SK-N-SH treated with all-trans-retinoic acid at 6 μM for 48 hours (cell line): ENCODE measurements around the gene EDN1.

Experiments
- ATAC-seq: fragments of 200-7000 bp; cut with Tn5 transposase; 3 replicates; pipeline ENCODE4 v1.9.1; 2020; ENCODE audit warnings: mild to moderate bottlenecking, moderate library complexity
- ARNTL ChIP-seq: fragments of 450-650 bp; formaldehyde crosslinking; IDR thresholded peaks from 2 replicates; pipeline ENCODE4 v1.5.0; 2020; ENCODE audit warnings: low read depth, mild to moderate bottlenecking, moderate library complexity, borderline replicate concordance
- BACH2 ChIP-seq: fragments of 250-450 bp; sonication (Bioruptor Pico); IDR thresholded peaks from 2 replicates; pipeline ENCODE4 v1.9.0; 2021; ENCODE audit warnings: mild to moderate bottlenecking, borderline replicate concordance
- CSDC2 ChIP-seq: fragments of 250-450 bp; sonication (Bioruptor Pico); IDR thresholded peaks from 2 replicates; pipeline ENCODE4 v1.5.0; 2020; ENCODE audit warnings: mild to moderate bottlenecking, moderate library complexity
- ESRRG ChIP-seq: fragments of 250-450 bp; sonication (Bioruptor Pico); IDR thresholded peaks from 2 replicates; pipeline ENCODE4 v1.6.1; 2021; ENCODE audit warnings: mild to moderate bottlenecking
- GLIS3 ChIP-seq: fragments of 250-450 bp; sonication (Bioruptor Pico); IDR thresholded peaks from 2 replicates; pipeline ENCODE4 v1.5.0; 2020; ENCODE audit warnings: mild to moderate bottlenecking, moderate library complexity
- ISL1 ChIP-seq: fragments of 250-450 bp; sonication (Bioruptor Pico); IDR thresholded peaks from 2 replicates; pipeline ENCODE4 v2.1.2; 2022; ENCODE audit warnings: mild to moderate bottlenecking, moderate library complexity
- OSR1 ChIP-seq: fragments of 250-450 bp; sonication (Bioruptor Pico); IDR thresholded peaks from 2 replicates; pipeline ENCODE4 v1.8.0; 2022; ENCODE audit warnings: moderate library complexity, mild to moderate bottlenecking, inconsistent platforms
- RARB ChIP-seq: fragments of 250-450 bp; sonication (Bioruptor Pico); IDR thresholded peaks from 2 replicates; pipeline ENCODE4 v1.8.0; 2021; ENCODE audit warnings: mild to moderate bottlenecking, moderate library complexity
- SNAI2 ChIP-seq: fragments of 250-450 bp; sonication (Bioruptor Pico); IDR thresholded peaks from 2 replicates; pipeline ENCODE4 v1.5.0; 2020; ENCODE audit warnings: mild to moderate bottlenecking, moderate library complexity
- TCF4 ChIP-seq: fragments of 250-450 bp; sonication (Bioruptor Pico); IDR thresholded peaks from 2 replicates; pipeline ENCODE4 v1.8.0; 2021; ENCODE audit warnings: mild to moderate bottlenecking, moderate library complexity, borderline replicate concordance
- TOX ChIP-seq: fragments of 250-450 bp; sonication (Bioruptor Pico); IDR thresholded peaks from 2 replicates; pipeline ENCODE4 v1.8.0; 2021; ENCODE audit warnings: mild to moderate bottlenecking, moderate library complexity, borderline replicate concordance
- ZC3H10 ChIP-seq: fragments of 250-450 bp; sonication (Bioruptor Pico); IDR thresholded peaks from 2 replicates; pipeline ENCODE4 v1.5.1; 2021; ENCODE audit warnings: mild to moderate bottlenecking, moderate library complexity
- ZFP30 ChIP-seq: fragments of 450-650 bp; formaldehyde crosslinking; IDR thresholded peaks from 2 replicates; pipeline ENCODE4 v1.5.0; 2022; ENCODE audit warnings: mild to moderate bottlenecking, moderate library complexity
- ZNF565 ChIP-seq: fragments of 450-650 bp; formaldehyde crosslinking; conservative IDR thresholded peaks from 2 replicates; pipeline ENCODE4 v1.5.0; 2020; ENCODE audit warnings: low read depth, mild to moderate bottlenecking, moderate library complexity
- ZNF70 ChIP-seq: fragments of 450-650 bp; formaldehyde crosslinking; IDR thresholded peaks from 2 replicates; pipeline ENCODE4 v1.5.0; 2020; ENCODE audit warnings: mild to moderate bottlenecking, moderate library complexity
- ZNF8 ChIP-seq: fragments of 450-650 bp; formaldehyde crosslinking; IDR thresholded peaks from 2 replicates; pipeline ENCODE4 v1.5.0; 2020; ENCODE audit warnings: mild to moderate bottlenecking, moderate library complexity
- TF ChIP-seq, protein P1 (sequence below): fragments of 250-450 bp; sonication (Bioruptor Pico); IDR thresholded peaks from 2 replicates; pipeline ENCODE4 v1.8.0; 2020; ENCODE audit warnings: mild to moderate bottlenecking, moderate library complexity, borderline replicate concordance
- TF ChIP-seq, protein P2 (sequence below): fragments of 250-450 bp; sonication (Bioruptor Pico); IDR thresholded peaks from 2 replicates; pipeline ENCODE4 v1.5.1; 2021; ENCODE audit warnings: mild to moderate bottlenecking, moderate library complexity
- TF ChIP-seq, protein P3 (sequence below): fragments of 250-450 bp; sonication (Bioruptor Pico); IDR thresholded peaks from 2 replicates; pipeline ENCODE4 v1.5.1; 2020; ENCODE audit warnings: low read depth, mild to moderate bottlenecking, moderate library complexity

EDN1 gene

DNA sequence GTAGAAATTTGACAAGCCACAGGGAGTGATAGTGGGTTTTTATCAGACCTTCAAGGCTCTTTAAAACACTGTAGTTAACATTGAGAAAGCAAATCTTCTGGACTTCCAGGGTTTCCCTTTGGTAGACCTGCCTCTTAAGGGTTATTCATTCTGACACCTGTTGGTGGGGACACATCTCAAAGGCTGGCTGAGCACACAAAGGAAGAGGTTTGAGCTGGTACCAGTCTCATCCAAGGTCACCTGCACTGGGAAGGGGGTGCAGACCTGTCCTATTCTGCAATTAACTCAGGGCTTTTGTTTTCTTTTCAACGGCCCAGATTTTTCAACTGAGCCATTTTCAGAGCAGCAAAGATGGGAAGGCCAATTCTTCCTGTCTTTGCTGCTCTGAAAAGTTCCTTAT lies 45.6 kb downstream of the EDN1 start (continued):
- TF ChIP-seq, protein P1, sequence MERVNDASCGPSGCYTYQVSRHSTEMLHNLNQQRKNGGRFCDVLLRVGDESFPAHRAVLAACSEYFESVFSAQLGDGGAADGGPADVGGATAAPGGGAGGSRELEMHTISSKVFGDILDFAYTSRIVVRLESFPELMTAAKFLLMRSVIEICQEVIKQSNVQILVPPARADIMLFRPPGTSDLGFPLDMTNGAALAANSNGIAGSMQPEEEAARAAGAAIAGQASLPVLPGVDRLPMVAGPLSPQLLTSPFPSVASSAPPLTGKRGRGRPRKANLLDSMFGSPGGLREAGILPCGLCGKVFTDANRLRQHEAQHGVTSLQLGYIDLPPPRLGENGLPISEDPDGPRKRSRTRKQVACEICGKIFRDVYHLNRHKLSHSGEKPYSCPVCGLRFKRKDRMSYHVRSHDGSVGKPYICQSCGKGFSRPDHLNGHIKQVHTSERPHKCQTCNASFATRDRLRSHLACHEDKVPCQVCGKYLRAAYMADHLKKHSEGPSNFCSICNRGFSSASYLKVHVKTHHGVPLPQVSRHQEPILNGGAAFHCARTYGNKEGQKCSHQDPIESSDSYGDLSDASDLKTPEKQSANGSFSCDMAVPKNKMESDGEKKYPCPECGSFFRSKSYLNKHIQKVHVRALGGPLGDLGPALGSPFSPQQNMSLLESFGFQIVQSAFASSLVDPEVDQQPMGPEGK (CRISPR knock-in tag) = no peak
- no peak for TF ChIP-seq ISL1 (CRISPR knock-in tag)
- no peak for TF ChIP-seq BACH2 (CRISPR knock-in tag)
- TF ChIP-seq ZNF8 = no peak
- TF ChIP-seq RARB (CRISPR knock-in tag) = no peak
- TF ChIP-seq OSR1 (CRISPR knock-in tag) = no peak
- TF ChIP-seq, protein P2, sequence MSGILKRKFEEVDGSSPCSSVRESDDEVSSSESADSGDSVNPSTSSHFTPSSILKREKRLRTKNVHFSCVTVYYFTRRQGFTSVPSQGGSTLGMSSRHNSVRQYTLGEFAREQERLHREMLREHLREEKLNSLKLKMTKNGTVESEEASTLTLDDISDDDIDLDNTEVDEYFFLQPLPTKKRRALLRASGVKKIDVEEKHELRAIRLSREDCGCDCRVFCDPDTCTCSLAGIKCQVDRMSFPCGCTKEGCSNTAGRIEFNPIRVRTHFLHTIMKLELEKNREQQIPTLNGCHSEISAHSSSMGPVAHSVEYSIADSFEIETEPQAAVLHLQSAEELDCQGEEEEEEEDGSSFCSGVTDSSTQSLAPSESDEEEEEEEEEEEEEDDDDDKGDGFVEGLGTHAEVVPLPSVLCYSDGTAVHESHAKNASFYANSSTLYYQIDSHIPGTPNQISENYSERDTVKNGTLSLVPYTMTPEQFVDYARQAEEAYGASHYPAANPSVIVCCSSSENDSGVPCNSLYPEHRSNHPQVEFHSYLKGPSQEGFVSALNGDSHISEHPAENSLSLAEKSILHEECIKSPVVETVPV = no peak
- no peak for TF ChIP-seq TCF4
- TF ChIP-seq, all 23 proteins: peak for 0

DNA sequence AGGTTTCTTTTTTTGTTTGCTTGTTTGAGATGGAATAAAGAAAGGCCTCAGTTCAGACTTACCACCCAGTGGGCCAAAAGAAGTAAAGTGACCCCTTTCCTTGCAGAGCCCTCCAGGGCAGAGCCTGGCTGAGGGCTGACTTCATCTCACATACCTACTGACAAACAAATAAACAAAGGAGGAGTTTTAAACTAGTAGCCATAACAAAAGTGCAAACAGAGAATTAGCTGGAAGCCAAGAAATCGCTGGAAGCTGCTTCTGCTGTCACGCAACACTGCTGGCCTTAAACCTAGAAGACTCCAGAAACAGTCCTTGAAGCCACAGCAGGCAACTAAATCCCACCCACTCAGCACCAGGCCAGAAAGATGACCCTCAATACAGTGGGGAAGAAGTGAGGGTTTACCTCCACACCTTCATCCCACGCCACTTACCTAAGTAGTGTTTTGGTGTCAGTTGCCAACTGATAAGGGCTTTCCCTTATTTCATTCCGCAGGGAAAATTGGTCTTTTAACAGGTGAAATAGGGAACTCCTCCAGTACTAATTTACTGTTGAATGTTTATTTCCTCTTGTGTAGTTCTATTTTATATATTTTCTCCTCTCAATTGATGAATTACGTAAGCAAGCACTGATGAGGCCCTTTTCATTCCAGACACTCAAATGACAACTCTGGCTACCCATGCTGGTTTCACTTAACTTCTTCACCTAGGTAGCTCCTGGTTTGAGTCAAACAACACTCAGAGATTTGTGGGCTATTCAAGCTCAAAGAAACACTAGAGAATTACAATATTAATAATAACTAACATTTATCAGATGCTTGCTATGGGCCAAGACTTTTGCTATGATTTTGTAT lies 46.2 kb downstream of the EDN1 start:
- ATAC-seq = no peak
- no peak for TF ChIP-seq SNAI2
- TF ChIP-seq, protein P2 = no peak
- no peak for TF ChIP-seq ZC3H10
- TF ChIP-seq TOX (CRISPR knock-in tag) = no peak
- TF ChIP-seq GLIS3 (CRISPR knock-in tag) = no peak
- TF ChIP-seq, protein P3, sequence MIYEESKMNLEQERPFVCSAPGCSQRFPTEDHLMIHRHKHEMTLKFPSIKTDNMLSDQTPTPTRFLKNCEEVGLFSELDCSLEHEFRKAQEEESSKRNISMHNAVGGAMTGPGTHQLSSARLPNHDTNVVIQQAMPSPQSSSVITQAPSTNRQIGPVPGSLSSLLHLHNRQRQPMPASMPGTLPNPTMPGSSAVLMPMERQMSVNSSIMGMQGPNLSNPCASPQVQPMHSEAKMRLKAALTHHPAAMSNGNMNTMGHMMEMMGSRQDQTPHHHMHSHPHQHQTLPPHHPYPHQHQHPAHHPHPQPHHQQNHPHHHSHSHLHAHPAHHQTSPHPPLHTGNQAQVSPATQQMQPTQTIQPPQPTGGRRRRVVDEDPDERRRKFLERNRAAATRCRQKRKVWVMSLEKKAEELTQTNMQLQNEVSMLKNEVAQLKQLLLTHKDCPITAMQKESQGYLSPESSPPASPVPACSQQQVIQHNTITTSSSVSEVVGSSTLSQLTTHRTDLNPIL (CRISPR knock-in tag) = no peak
- TF ChIP-seq OSR1 (CRISPR knock-in tag) = no peak
- TF ChIP-seq CSDC2 (CRISPR knock-in tag) = no peak
- TF ChIP-seq ZNF8 = no peak
- TF ChIP-seq ARNTL (CRISPR knock-in tag) = no peak
- no peak for TF ChIP-seq ESRRG (CRISPR knock-in tag)
- no peak for TF ChIP-seq ZNF565 (CRISPR knock-in tag)
- TF ChIP-seq TCF4 = no peak
- no peak for TF ChIP-seq ZNF70 (CRISPR knock-in tag)
- no peak for TF ChIP-seq ZFP30 (CRISPR knock-in tag)
- TF ChIP-seq BACH2 (CRISPR knock-in tag) = no peak
- TF ChIP-seq, protein P1 (CRISPR knock-in tag) = no peak

DNA sequence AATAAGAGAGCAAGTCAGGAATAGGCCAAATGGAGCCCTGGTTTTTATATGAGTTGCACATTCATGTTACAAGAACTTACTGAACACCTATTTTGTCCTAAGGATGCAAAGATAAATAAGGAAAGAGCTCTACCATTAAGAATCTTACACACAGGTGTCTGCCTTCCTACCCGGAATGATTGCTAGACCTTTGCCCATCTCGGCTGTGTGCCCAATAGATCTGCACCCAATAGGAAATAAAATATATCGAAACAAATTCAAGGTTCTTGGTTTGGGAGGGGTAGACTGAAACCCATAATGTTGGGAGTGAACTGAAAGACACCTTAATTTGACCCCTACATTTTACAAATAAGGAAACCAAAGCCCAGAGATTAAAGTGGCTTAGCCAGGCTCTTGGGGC lies 48.9 kb downstream of the EDN1 start:
- no peak for ATAC-seq

More for the DNA sequence above, 48.9 kb downstream of the EDN1 start:
- TF ChIP-seq, protein P1 (CRISPR knock-in tag) = no peak
- TF ChIP-seq SNAI2 (no peak), ZNF70 (CRISPR knock-in tag) (no peak), ZFP30 (CRISPR knock-in tag) (no peak), TCF4 (no peak)
- TF ChIP-seq, all 23 proteins: peak for 0
